Measurements from ENCODE around the gene CACNA1S. TPM values are rescaled to one million over a fixed set of nuclear protein-coding genes. Genes with fewer than 3 reads are reported as not detected.

Gene CACNA1S
- total and polyA plus RNA-seq, 2 of the 8 experiments (the other 6 are each of a cell fraction or from before 2014, with no cell fraction given): 0.06 TPM; not detected in 1

GRCh38 chr1:201002510-201002909 lies 109.7 kb downstream of the CACNA1S start (continued):
- TF ChIP-seq CTCF (IDR thresholded peaks at IDR 0.05; ENCODE audit: control extremely low read depth in 1 of 3, insufficient read depth in 1 of 3, low read depth in 1 of 3, low read length in 3 of 3) (no peak), MAFK (IDR thresholded peaks at IDR 0.05; ENCODE audit: low read depth, low read length) (no peak)

All from H1 (cell line).